ENCODE data around the gene NELL2. TPM values are rescaled to one million over a fixed set of nuclear protein-coding genes. Genes with fewer than 3 reads are reported as not detected.
"Not testable (repeated sequence)": the region's sequence is repeated elsewhere in the genome, so short reads cannot be mapped to it uniquely, and the experiment has no call there.

The NELL2 gene
- total and polyA plus RNA-seq, 2 donors from 2014 or later = 0.30 to 3.3 TPM

GRCh38 chr12:44915958-44916357 lies 39.8 kb upstream of the NELL2 start:
- DNase-seq (no peak), FAIRE-seq (no peak)
- Histone ChIP-seq H3K27ac (ENCODE audit: low read depth in 2 of 2, low read length in 2 of 2) (no peak overlapping the region), H3K9ac (ENCODE audit: low read length in 3 of 3) (no peak overlapping the region), H3K27me3 (ENCODE audit: control insufficient read depth, insufficient read depth, low read length) (no peaks in the 10 kb centered on the region), H3K36me3 (ENCODE audit: control insufficient read depth in 2 of 3, insufficient read depth in 3 of 3, low read length in 3 of 3) (no peaks in the 10 kb centered on the region), H3K4me3 (ENCODE audit: low read length in 3 of 3) (no peak overlapping the region), H3K9me3 (ENCODE audit: control insufficient read depth in 2 of 3, insufficient read depth in 1 of 3, low read length in 3 of 3) (no peaks in the 10 kb centered on the region), H3K4me1 (ENCODE audit: control insufficient read depth in 2 of 3, insufficient read depth in 2 of 3, low read depth in 1 of 3, low read length in 3 of 3) (no peaks in the 10 kb centered on the region)
- TF ChIP-seq, protein P1, sequence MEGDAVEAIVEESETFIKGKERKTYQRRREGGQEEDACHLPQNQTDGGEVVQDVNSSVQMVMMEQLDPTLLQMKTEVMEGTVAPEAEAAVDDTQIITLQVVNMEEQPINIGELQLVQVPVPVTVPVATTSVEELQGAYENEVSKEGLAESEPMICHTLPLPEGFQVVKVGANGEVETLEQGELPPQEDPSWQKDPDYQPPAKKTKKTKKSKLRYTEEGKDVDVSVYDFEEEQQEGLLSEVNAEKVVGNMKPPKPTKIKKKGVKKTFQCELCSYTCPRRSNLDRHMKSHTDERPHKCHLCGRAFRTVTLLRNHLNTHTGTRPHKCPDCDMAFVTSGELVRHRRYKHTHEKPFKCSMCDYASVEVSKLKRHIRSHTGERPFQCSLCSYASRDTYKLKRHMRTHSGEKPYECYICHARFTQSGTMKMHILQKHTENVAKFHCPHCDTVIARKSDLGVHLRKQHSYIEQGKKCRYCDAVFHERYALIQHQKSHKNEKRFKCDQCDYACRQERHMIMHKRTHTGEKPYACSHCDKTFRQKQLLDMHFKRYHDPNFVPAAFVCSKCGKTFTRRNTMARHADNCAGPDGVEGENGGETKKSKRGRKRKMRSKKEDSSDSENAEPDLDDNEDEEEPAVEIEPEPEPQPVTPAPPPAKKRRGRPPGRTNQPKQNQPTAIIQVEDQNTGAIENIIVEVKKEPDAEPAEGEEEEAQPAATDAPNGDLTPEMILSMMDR (IDR thresholded peaks at IDR 0.05; ENCODE audit: borderline replicate concordance, extremely low read depth, insufficient read depth) = no peak
- intact Hi-C loops (cut with DNase I) = no loop called here

- no peak overlapping the region for H3K9ac ChIP-seq (ENCODE audit: low read length in 3 of 3)
- DNase-seq (no peak), FAIRE-seq (no peak)
- TF ChIP-seq, protein P1 (IDR thresholded peaks at IDR 0.05; ENCODE audit: borderline replicate concordance, extremely low read depth, insufficient read depth) = no peak
- no peaks in the 10 kb centered on the region for H3K4me1 ChIP-seq (ENCODE audit: control insufficient read depth in 2 of 3, insufficient read depth in 2 of 3, low read depth in 1 of 3, low read length in 3 of 3)
- H3K4me3 ChIP-seq (ENCODE audit: low read length in 3 of 3) = no peak overlapping the region
- H3K27ac ChIP-seq (ENCODE audit: low read depth in 2 of 2, low read length in 2 of 2) = no peak overlapping the region
- intact Hi-C loops (cut with DNase I) = no loop called here
- no peaks in the 10 kb centered on the region for H3K36me3 ChIP-seq (ENCODE audit: control insufficient read depth in 2 of 3, insufficient read depth in 3 of 3, low read length in 3 of 3)
- no peaks in the 10 kb centered on the region for H3K27me3 ChIP-seq (ENCODE audit: control insufficient read depth, insufficient read depth, low read length)
- peaks cover 0 to 3% (median 0%) of the 10 kb centered on the region in 3 donors for H3K9me3 ChIP-seq (ENCODE audit: control insufficient read depth in 2 of 3, insufficient read depth in 1 of 3, low read length in 3 of 3)
These were observed 28.2 kb upstream of the NELL2 start for GRCh38 chr12:44904321-44904720.

DNA sequence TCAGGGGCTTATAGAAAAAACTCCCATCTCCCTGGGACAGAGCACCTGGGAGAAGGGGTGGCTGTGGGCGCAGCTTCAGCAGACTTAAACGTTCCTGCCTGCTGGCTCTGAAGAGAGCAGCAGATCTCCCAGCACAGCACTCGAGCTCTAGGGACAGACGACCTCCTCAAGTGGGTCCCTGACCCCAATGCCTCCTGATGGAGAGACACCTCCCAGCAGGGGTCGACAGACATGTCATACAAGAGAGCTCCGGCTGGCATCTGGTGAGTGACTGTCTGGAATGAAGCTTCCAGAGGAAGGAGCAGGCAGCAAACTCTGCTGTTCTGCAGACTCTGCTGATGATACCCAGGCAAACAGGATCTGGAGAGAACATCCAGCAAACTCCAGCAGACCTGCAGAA lies 22.0 kb upstream of the NELL2 start:
- DNase-seq; H3K4me1 ChIP-seq (ENCODE audit: control insufficient read depth in 2 of 3, insufficient read depth in 2 of 3, low read depth in 1 of 3, low read length in 3 of 3); H3K9me3 ChIP-seq (ENCODE audit: control insufficient read depth in 2 of 3, insufficient read depth in 1 of 3, low read length in 3 of 3); H3K36me3 ChIP-seq (ENCODE audit: control insufficient read depth in 2 of 3, insufficient read depth in 3 of 3, low read length in 3 of 3); intact Hi-C loops (cut with DNase I); H3K27me3 ChIP-seq (ENCODE audit: control insufficient read depth, insufficient read depth, low read length); FAIRE-seq; H3K4me3 ChIP-seq (ENCODE audit: low read length in 3 of 3); H3K27ac ChIP-seq (ENCODE audit: low read depth in 2 of 2, low read length in 2 of 2); H3K9ac ChIP-seq (ENCODE audit: low read length in 3 of 3): not testable (repeated sequence)

GRCh38 chr12:44889926-44890325 lies 13.8 kb upstream of the NELL2 start:
- H3K4me3 ChIP-seq (ENCODE audit: low read length in 3 of 3) = no peak overlapping the region
- no peak overlapping the region for H3K27ac ChIP-seq (ENCODE audit: low read depth in 2 of 2, low read length in 2 of 2)
- no peaks in the 10 kb centered on the region for H3K27me3 ChIP-seq (ENCODE audit: control insufficient read depth, insufficient read depth, low read length)
- H3K9ac ChIP-seq (ENCODE audit: low read length in 3 of 3) = no peak overlapping the region
- no peaks in the 10 kb centered on the region for H3K36me3 ChIP-seq (ENCODE audit: control insufficient read depth in 2 of 3, insufficient read depth in 3 of 3, low read length in 3 of 3)
- FAIRE-seq (no peak), DNase-seq (no peak)
- TF ChIP-seq, protein P1 (IDR thresholded peaks at IDR 0.05; ENCODE audit: borderline replicate concordance, extremely low read depth, insufficient read depth) = no peak
- no peaks in the 10 kb centered on the region for H3K9me3 ChIP-seq (ENCODE audit: control insufficient read depth in 2 of 3, insufficient read depth in 1 of 3, low read length in 3 of 3)
- intact Hi-C loops (cut with DNase I) = no loop called here
- no peaks in the 10 kb centered on the region for H3K4me1 ChIP-seq (ENCODE audit: control insufficient read depth in 2 of 3, insufficient read depth in 2 of 3, low read depth in 1 of 3, low read length in 3 of 3)
